Measurements from ENCODE around the gene ATXN3.

Gene ATXN3

GRCh38 chr14:92106143-92106926 lies at the start of gene ATXN3:
Gene ATXN3, minus strand, starts transcription at chr14:92106582. Its CDS starts 30 bp downstream, at chr14:92106552.
- in situ Hi-C loops (cut with HindIII; ENCODE audit: low sequenced_read_pairs), result no loop called here

DNA sequence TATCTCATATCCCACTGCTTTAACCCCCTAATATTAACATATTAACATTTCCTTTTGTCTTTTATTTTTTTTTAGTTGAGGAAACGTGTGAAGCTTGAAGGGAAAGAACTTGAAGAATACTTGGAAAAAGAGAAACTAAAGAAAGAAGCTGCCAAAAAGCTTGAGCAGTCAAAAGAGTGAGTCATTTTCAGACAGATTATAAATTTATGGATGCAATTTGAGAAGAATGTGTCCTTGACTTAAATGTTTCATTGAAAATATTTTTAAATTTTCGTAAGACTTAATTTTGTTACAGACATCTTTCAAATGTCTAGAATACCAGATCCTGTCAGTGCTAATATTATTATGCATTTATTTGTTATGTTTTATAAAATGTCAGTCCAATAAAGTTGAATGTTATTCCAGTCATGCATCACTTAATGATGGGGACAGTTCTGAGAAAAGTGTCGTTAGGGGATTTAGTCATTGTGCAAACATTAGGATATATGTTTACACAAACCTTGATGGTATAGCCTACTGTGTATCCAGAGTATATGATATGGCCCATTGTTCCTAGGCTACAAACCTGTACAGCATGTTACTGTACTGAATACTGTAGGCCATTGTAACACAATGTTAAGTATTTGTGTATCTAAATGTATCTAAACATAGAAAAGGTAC lies 48.0 kb upstream of the ATXN3 start:
- in situ Hi-C loops (cut with HindIII; ENCODE audit: low sequenced_read_pairs), result no loop called here

- in situ Hi-C loops (cut with HindIII; ENCODE audit: low sequenced_read_pairs), result no loop called here
Measured at GRCh38 chr14:92153581-92153980, 47.2 kb upstream of the ATXN3 start.

- in situ Hi-C loops (cut with HindIII; ENCODE audit: low sequenced_read_pairs), result no loop called here
Measured at GRCh38 chr14:92144708-92145107, 38.3 kb upstream of the ATXN3 start.

- in situ Hi-C loops (cut with HindIII; ENCODE audit: low sequenced_read_pairs), result no loop called here
Measured at GRCh38 chr14:92143962-92144361, 37.6 kb upstream of the ATXN3 start.

- in situ Hi-C loops (cut with HindIII; ENCODE audit: low sequenced_read_pairs), result no loop called here
Measured at GRCh38 chr14:92143309-92143708, 36.9 kb upstream of the ATXN3 start.

DNA sequence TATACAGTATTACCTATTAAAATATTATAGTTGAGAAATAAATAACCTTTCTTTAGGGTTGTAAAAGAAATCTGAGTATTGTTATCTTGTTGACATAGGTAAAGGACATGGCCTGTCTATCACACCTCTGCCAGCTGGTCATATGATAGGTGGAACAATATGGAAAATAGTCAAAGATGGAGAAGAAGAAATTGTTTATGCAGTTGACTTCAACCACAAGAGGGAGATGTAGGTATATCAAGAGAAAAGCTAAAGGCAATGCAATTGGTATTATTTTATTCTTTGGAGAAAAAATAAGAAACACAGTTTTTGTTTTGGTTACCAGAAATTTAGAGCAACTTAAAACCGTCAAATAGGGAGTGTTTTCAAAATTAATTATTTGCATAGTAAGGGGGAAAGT lies 28.9 kb upstream of the ATXN3 start:
- in situ Hi-C loops (cut with HindIII; ENCODE audit: low sequenced_read_pairs), result no loop called here

- in situ Hi-C loops (cut with HindIII; ENCODE audit: low sequenced_read_pairs), result no loop called here
Measured at GRCh38 chr14:92134456-92134855, 28.1 kb upstream of the ATXN3 start.

GRCh38 chr14:92122761-92123160 lies 16.4 kb upstream of the ATXN3 start:
- in situ Hi-C loops (cut with HindIII; ENCODE audit: low sequenced_read_pairs), result no loop called here

DNA sequence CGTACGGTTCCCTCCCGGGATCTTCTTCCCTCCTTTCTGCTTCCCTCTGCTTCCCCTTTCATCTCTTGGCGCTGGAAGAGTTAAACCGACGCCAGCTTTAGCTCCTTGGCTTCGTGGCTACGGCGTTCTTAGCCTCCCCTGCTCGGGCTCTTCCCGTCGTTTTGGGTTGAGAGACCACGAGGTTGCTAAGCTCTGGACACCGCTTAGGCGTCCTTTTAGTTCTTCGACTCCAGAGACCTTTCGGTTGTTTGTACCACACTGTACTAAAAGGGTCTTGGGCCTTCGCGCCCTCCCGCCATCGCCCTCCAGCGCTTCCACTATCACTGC lies 15.9 kb upstream of the ATXN3 start:
- in situ Hi-C loops (cut with HindIII; ENCODE audit: low sequenced_read_pairs), result no loop called here

DNA sequence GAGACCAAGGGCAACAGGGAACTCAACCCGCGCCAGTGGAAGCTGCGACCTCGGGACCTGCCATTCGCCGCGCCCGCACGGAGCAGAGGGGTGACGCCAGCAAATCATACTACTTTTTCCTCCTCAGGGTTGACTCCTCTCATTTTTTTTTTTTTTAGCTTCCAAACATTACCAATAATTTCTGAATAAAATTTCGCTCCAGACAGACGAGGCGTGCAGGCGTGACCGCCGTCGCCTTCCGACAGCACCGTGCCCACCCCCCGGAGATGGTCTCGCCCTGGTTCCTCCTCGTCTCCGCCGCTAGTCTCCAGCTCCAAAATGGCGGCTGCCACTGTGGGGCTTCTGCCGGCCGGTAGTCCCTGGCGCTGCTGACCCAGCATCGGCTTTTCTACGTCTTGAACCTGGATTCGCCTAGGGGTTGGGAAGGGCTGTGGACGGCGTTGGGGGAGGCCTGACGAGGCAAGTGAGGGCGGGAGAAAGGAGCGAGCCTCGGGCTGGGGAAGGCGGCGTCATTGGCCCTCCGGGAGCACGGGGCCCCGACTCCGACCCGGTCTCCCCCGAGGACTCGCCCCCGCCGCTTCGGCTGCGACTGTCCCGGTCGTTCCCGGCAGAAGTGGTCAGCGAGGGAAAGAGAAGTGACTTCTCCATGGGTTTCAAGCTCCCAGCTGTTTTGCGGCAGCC lies 15.4 kb upstream of the ATXN3 start, which contains the start of the genes CPSF2 and NDUFB1:
TSS of gene CPSF2 (plus strand) at position 300 of the 681 bp plus-strand sequence. CDS start 9,016 bp downstream, outside the sequence.
TSS of gene NDUFB1 (minus strand) at position 37 of the 681 bp plus-strand sequence. CDS start 4,069 bp downstream, outside the sequence.
- in situ Hi-C loops (cut with HindIII; ENCODE audit: low sequenced_read_pairs), result no loop called here

GRCh38 chr14:92121207-92121669 lies 14.9 kb upstream of the ATXN3 start:
- in situ Hi-C loops (cut with HindIII; ENCODE audit: low sequenced_read_pairs), result no loop called here

GRCh38 chr14:92109490-92109889 lies 3.1 kb upstream of the ATXN3 start:
- in situ Hi-C loops (cut with HindIII; ENCODE audit: low sequenced_read_pairs), result no loop called here

- in situ Hi-C loops (cut with HindIII; ENCODE audit: low sequenced_read_pairs), result no loop called here
Measured at GRCh38 chr14:92108345-92109254, 2.2 kb upstream of the ATXN3 start.

GRCh38 chr14:92105893-92106142 lies 564 bp downstream of the ATXN3 start:
- in situ Hi-C loops (cut with HindIII; ENCODE audit: low sequenced_read_pairs), result no loop called here

- in situ Hi-C loops (cut with HindIII; ENCODE audit: low sequenced_read_pairs), result no loop called here
Measured at GRCh38 chr14:92105073-92105892, 1.1 kb downstream of the ATXN3 start.

DNA sequence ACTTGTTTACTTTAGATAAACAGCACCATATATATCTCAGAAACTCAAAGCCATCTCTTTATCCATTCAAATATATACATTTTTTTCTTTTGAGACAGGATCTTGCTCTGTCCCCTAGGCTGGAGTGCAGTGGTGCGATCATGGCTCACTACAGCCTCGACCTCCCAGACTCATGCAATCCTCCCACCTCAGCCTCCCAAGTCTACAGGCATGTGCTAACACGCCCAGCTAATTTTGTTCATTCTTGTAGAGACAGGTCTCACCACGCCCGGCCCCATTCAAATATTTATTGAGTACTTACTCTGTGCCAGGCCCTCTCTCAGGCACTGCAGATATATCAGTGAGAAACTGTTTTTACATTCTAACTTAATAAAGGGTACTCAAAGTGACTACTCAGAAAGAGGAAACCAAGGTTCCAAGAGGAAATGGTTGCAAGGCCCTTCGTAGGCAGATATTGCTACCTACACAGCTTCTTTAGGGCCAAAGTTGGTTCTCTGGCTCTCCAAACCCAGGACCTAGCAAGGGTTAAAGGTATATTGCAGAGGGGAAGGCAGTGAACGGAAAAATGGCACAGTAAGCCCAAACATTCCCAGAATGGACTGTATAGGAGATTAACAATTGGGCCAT lies 2.9 kb downstream of the ATXN3 start:
- in situ Hi-C loops (cut with HindIII; ENCODE audit: low sequenced_read_pairs), result no loop called here

DNA sequence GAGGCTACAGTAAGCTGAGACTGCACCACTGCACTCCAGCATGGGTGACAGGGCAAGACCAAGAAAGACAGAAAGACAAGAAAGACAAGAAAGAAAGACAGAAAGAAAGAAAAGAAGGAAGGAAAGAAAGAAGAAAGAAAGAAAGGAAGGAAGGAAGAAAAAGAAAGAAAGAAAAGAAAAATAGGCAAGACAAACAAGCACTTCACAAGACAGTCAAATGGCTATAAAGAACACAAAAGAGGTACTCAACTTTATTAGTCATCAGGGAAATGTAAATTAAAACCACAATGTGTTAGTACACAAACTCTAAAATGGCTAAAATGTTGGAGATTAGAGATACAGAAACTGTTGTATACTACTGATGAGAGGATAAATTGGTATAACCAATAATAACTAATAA lies 6.6 kb downstream of the ATXN3 start:
- in situ Hi-C loops (cut with HindIII; ENCODE audit: low sequenced_read_pairs), result no loop called here

DNA sequence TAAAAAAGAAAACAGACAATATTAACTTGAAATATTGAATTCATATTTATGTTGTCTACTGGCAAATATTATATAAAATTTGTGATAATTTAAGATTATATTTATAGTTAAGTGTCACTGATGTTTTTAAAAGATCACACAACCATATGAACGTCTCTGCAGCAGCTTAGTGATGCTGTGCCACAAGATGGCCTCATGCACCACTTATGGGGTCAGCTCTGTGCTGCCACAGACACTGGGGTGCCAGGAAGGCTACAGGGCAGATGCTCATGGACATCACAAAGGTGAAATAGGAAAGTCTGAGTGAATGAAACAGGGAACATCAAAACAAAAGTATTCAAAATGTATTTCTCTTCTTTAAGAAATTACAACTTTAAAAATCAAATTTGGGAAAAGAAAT lies 13.1 kb downstream of the ATXN3 start:
- in situ Hi-C loops (cut with HindIII; ENCODE audit: low sequenced_read_pairs), result no loop called here

GRCh38 chr14:92088494-92088893 lies 17.9 kb downstream of the ATXN3 start:
- in situ Hi-C loops (cut with HindIII; ENCODE audit: low sequenced_read_pairs), result no loop called here
